Liver (tissue), 9 donors: ENCODE data around the gene ASIC1. TPM values are rescaled to one million over a fixed set of nuclear protein-coding genes. Genes with fewer than 3 reads are reported as not detected.

ENCODE experiments used
- DNase-seq: peaks from one replicate; pipeline ENCODE4 v3.0.0-alpha.2; 2017; ENCODE audit warnings: low spot score
- H3K27ac ChIP-seq, 2 donors: one replicate each; pipeline ENCODE4 v1.7.0; 2013; ENCODE audit warnings: inconsistent platforms in 2 of 2, low read length in 2 of 2, control low read depth in 1 of 2, low read depth in 1 of 2, mild to moderate bottlenecking in 1 of 2
- H3K27me3 ChIP-seq, 4 donors: one replicate each; pipeline versions ENCODE4 v1.6.1 to v1.7.0; 2013; ENCODE audit warnings: low read length in 3 of 4, inconsistent platforms in 1 of 4, mild to moderate bottlenecking in 1 of 4, moderate library complexity in 1 of 4; ENCODE audit not compliant: control insufficient read depth in 4 of 4, insufficient read depth in 4 of 4
- H3K36me3 ChIP-seq, 4 donors: one replicate each; pipeline versions ENCODE4 v1.6.1 to v1.7.0; 2013; ENCODE audit warnings: low read length in 3 of 4, mild to moderate bottlenecking in 3 of 4, low read depth in 1 of 4, moderate library complexity in 1 of 4; ENCODE audit not compliant: control insufficient read depth in 4 of 4, insufficient read depth in 3 of 4
- H3K4me1 ChIP-seq, 4 donors: one replicate each; pipeline versions ENCODE4 v1.6.1 to v1.7.0; 2013; ENCODE audit warnings: low read length in 3 of 4, mild to moderate bottlenecking in 3 of 4, moderate library complexity in 1 of 4; ENCODE audit not compliant: control insufficient read depth in 4 of 4, insufficient read depth in 4 of 4
- H3K4me3 ChIP-seq, 3 donors: one replicate each; pipeline versions ENCODE4 v1.6.1 to v1.7.0; 2013; ENCODE audit warnings: low read length in 3 of 3, control low read depth in 1 of 3, low read depth in 1 of 3, mild to moderate bottlenecking in 1 of 3
- H3K9ac ChIP-seq, 2 donors: one replicate each; pipeline ENCODE4 v1.7.0; 2013; ENCODE audit warnings: low read length in 2 of 2, mild to moderate bottlenecking in 2 of 2, moderate library complexity in 2 of 2, control low read depth in 1 of 2, low read depth in 1 of 2
- H3K9me3 ChIP-seq, 4 donors: one replicate each; pipeline versions ENCODE4 v1.6.1 to v1.7.0; 2013; ENCODE audit warnings: low read length in 3 of 4; ENCODE audit not compliant: control insufficient read depth in 4 of 4
- ATF3 ChIP-seq: IDR thresholded peaks from 2 replicates; pipeline ENCODE4 v1.6.1; 2016; ENCODE audit warnings: antibody characterized with exemption
- CTCF ChIP-seq: fragments of 150-350 bp; IDR thresholded peaks from 2 replicates; pipeline ENCODE4 v1.5.1; 2017; ENCODE audit warnings: improper control_type of control experiment, low read depth, low read length; ENCODE audit not compliant: missing input control
- EGR1 ChIP-seq, 2 donors: IDR thresholded peaks; 2 replicates each; pipeline ENCODE4 v1.6.1; 2016 to 2018; ENCODE audit warnings: antibody characterized with exemption in 2 of 2, low read depth in 2 of 2
- FOXA1 ChIP-seq: IDR thresholded peaks from 2 replicates; pipeline ENCODE4 v1.6.1; 2016; ENCODE audit warnings: antibody characterized with exemption
- FOXA2 ChIP-seq: IDR thresholded peaks from 2 replicates; pipeline ENCODE4 v1.6.1; 2016; ENCODE audit warnings: antibody characterized with exemption
- GABPA ChIP-seq, 2 donors: IDR thresholded peaks in 1 of 2; conservative IDR thresholded peaks in 1 of 2; 2 replicates each; pipeline ENCODE4 v1.6.1; 2016; ENCODE audit warnings: antibody characterized with exemption in 2 of 2, mild to moderate bottlenecking in 1 of 2, moderate library complexity in 1 of 2
- HNF4A ChIP-seq, 2 donors: conservative IDR thresholded peaks; 2 replicates each; pipeline ENCODE4 v1.6.1; 2016; ENCODE audit warnings: antibody characterized with exemption in 2 of 2, mild to moderate bottlenecking in 2 of 2
- HNF4G ChIP-seq: IDR thresholded peaks from 2 replicates; pipeline ENCODE4 v1.6.1; 2016; ENCODE audit warnings: antibody characterized with exemption
- JUND ChIP-seq, 2 donors: IDR thresholded peaks; 2 replicates each; pipeline ENCODE4 v1.6.1; 2016; ENCODE audit warnings: antibody characterized with exemption in 2 of 2
- MAX ChIP-seq: IDR thresholded peaks from 2 replicates; pipeline ENCODE4 v1.6.1; 2016; ENCODE audit warnings: antibody characterized with exemption
- NR2F2 ChIP-seq: IDR thresholded peaks from 2 replicates; pipeline ENCODE4 v1.6.1; 2016; ENCODE audit warnings: antibody characterized with exemption
- RAD21 ChIP-seq, 2 donors: IDR thresholded peaks; 2 replicates each; pipeline ENCODE4 v1.6.1; 2016; ENCODE audit warnings: antibody characterized with exemption in 2 of 2, mild to moderate bottlenecking in 2 of 2
- REST ChIP-seq: IDR thresholded peaks from 2 replicates; pipeline ENCODE4 v1.6.1; 2016; ENCODE audit warnings: antibody characterized with exemption, mild to moderate bottlenecking
- RXRA ChIP-seq, 2 donors: IDR thresholded peaks; 2 replicates each; pipeline ENCODE4 v1.6.1; 2017 to 2018; ENCODE audit warnings: antibody characterized with exemption in 2 of 2, mild to moderate bottlenecking in 1 of 2
- SP1 ChIP-seq: IDR thresholded peaks from 2 replicates; pipeline ENCODE4 v1.6.1; 2018; ENCODE audit warnings: antibody characterized with exemption, mild to moderate bottlenecking
- TAF1 ChIP-seq: conservative IDR thresholded peaks from 2 replicates; pipeline ENCODE4 v1.6.1; 2016; ENCODE audit warnings: antibody characterized with exemption, mild to moderate bottlenecking
- YY1 ChIP-seq: IDR thresholded peaks from 2 replicates; pipeline ENCODE4 v1.6.1; 2016; ENCODE audit warnings: antibody characterized with exemption, mild to moderate bottlenecking
- ZBTB33 ChIP-seq: IDR thresholded peaks from 2 replicates; pipeline ENCODE4 v1.6.1; 2016; ENCODE audit warnings: antibody characterized with exemption
- WGBS: extraction: QIAGEN DNeasy Blood & Tissue Kit; methylation state at CpG from one replicate; pipeline ENCODE4 v1.1.7; 2013; 5-methylcytosine and 5-hydroxymethylcytosine counted together
- polyA plus RNA-seq, 2 donors: library from polyadenylated mRNA; stranded (reverse) in 1 of 2; unstranded in 1 of 2; fragments of 200-250 nt in 1 of 2; fragments of >200 nt in 1 of 2; fragmentation: Nextera tagmentation in 1 of 2; extraction: Ambion mirVana in 1 of 2; gene quantifications; one replicate each; pipeline versions ENCODE4 v1.2.1 to v1.2.3, GENCODE V29; 2013 to 2015
- total RNA-seq, 2 donors: library from RNA; depleted of rRNA; stranded (reverse); fragments of >200 nt; gene quantifications; one replicate each; pipeline ENCODE4 v1.2.3, GENCODE V29; 2014
- donor health status: healthy.
- donor health status: healthy.
- donor health status: healthy.
- donor health status: healthy.
- donor health status: healthy.

ASIC1 gene
- total and polyA plus RNA-seq, 4 donors, result 0.05 to 0.08 (median 0.06) TPM; not detected in 1

GRCh38 chr12:50072198-50072907, 15.0 kb downstream of the ASIC1 start:
- no peaks in the 10 kb centered on the region for H3K27me3 ChIP-seq
- H3K36me3 ChIP-seq, result no peaks in the 10 kb centered on the region
- no peak for TF ChIP-seq ATF3
- TF ChIP-seq SP1, result no peak
- no peak for TF ChIP-seq FOXA1
- no peak for TF ChIP-seq REST
- TF ChIP-seq HNF4G, result no peak
- TF ChIP-seq RAD21 (IDR thresholded peaks at IDR 0.05), result no peak
- TF ChIP-seq CTCF, result no peak
- no peak for TF ChIP-seq TAF1
- no peak for TF ChIP-seq GABPA (IDR thresholded peaks at IDR 0.05 in 1 of 2, conservative IDR thresholded peaks at IDR 0.05 in 1 of 2)
- TF ChIP-seq FOXA2, result no peak
- TF ChIP-seq NR2F2, result no peak
- no peak for TF ChIP-seq YY1
- TF ChIP-seq ZBTB33, result no peak
- no peak for TF ChIP-seq HNF4A (conservative IDR thresholded peaks at IDR 0.05)
- no peak for TF ChIP-seq EGR1 (IDR thresholded peaks at IDR 0.05; ENCODE audit: low read depth in 2 of 2)
- TF ChIP-seq RXRA (IDR thresholded peaks at IDR 0.05), result no peak
- TF ChIP-seq MAX, result no peak
- no peak for TF ChIP-seq JUND (IDR thresholded peaks at IDR 0.05)
- 76% methylated on average over 10 of the region's 10 CpGs for WGBS
- H3K27ac ChIP-seq, result no peak overlapping the region
- DNase-seq, result no peak
- no peak overlapping the region for H3K9ac ChIP-seq
- H3K9me3 ChIP-seq, result no peaks in the 10 kb centered on the region
- no peak overlapping the region for H3K4me3 ChIP-seq
- H3K4me1 ChIP-seq, result peaks cover 0 to 12% (median 9%) of the 10 kb centered on the region in 4 donors
